Omental fat pad (tissue), 4 donors: ENCODE measurements around the gene SIK2. TPM values are rescaled to one million over a fixed set of nuclear protein-coding genes. Genes with fewer than 3 reads are reported as not detected.
A peak's percentile ranks its signal among the peaks of the same experiment; 100 is the strongest.

Source experiments
- ATAC-seq: fragments of 150-250 bp; one replicate; pipeline ENCODE4 v1.9.1; 2016; ENCODE audit warnings: mild to moderate bottlenecking, moderate library complexity; ENCODE audit not compliant: low FRiP score
- DNase-seq: peaks from one replicate; pipeline ENCODE4 v3.0.0-alpha.2; 2019; ENCODE audit warnings: low spot score
- total RNA-seq, 4 donors: library from RNA; depleted of rRNA; stranded (reverse); fragments of >200 nt; gene quantifications; one replicate each; pipeline ENCODE4 v1.1.0, GENCODE V29; 2016
- TF ChIP-seq, protein P1 (sequence below), 3 donors: fragments of 450-650 bp; IDR thresholded peaks; one replicate each; pipeline ENCODE4 v1.5.1; 2016 to 2017; ENCODE audit warnings: antibody characterized with exemption in 3 of 3, mild to moderate bottlenecking in 3 of 3, moderate library complexity in 2 of 3

SIK2 gene
- total RNA-seq, 4 donors from 2014 or later: 27.3 to 111 (median 73.6) TPM

DNA sequence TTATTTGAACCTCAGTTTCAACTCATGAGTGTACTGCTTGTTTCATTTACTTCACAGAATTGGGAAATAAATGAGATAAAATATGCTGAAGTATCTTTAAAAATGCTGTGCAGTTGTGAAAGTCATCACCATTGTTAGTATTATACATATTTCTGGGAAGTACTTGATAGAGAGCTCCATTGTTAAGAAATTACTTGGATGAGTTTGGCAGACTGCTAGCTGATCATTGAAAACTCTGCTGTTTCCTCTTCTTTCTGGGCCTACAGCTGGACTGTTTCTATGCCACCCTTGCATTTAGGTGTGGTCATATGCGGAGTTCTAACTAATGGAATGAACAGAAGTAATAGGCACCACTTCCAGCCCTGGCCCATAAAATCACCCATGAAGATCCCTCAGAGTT, 10.0 kb downstream of the SIK2 start:
- ATAC-seq (peak; percentile 70), DNase-seq (no peak)
- TF ChIP-seq, protein P1, sequence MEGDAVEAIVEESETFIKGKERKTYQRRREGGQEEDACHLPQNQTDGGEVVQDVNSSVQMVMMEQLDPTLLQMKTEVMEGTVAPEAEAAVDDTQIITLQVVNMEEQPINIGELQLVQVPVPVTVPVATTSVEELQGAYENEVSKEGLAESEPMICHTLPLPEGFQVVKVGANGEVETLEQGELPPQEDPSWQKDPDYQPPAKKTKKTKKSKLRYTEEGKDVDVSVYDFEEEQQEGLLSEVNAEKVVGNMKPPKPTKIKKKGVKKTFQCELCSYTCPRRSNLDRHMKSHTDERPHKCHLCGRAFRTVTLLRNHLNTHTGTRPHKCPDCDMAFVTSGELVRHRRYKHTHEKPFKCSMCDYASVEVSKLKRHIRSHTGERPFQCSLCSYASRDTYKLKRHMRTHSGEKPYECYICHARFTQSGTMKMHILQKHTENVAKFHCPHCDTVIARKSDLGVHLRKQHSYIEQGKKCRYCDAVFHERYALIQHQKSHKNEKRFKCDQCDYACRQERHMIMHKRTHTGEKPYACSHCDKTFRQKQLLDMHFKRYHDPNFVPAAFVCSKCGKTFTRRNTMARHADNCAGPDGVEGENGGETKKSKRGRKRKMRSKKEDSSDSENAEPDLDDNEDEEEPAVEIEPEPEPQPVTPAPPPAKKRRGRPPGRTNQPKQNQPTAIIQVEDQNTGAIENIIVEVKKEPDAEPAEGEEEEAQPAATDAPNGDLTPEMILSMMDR (IDR thresholded peaks at IDR 0.05): no peak

DNA sequence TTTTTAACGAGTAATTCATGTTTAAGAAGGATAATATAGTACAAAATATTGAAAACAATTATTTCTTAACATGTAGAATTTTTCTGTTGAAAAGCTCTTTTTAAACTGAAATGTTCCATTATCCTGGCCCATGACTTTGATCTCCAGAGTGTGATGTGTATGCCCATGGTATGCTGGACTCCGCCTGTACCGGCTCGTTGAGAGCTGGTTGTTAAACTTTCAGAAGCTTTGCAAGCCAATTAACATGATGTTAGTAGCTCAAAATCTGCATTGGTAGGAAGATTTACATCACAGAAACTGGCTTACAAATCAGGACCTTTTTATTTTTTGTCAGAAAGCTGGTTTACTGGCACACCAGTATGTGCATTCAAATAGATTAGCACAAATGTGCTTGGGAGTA, 15.0 kb downstream of the SIK2 start:
- TF ChIP-seq, protein P1 (IDR thresholded peaks at IDR 0.05): no peak
- DNase-seq: no peak
- ATAC-seq: no peak

DNA sequence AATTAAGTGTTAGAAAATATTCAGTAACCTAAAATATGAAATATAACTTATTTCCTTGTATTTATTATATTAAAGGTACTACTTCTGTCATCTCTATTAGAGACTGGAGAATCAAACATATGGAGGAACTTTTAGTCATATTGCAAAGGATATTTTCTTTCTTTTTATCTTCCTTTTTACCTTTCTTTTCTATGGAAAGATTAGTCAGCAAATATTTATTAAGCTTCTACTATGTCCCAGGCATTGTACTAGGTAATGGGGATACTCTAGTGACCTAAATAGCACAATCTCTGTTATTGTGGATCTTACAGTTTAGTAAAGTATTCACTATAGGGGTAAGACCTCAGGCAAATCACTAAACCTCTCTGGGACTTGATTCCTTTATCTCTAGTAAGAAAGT, 18.3 kb downstream of the SIK2 start:
- no peak for ATAC-seq
- no peak for DNase-seq
- TF ChIP-seq, protein P1 (IDR thresholded peaks at IDR 0.05): no peak

DNA sequence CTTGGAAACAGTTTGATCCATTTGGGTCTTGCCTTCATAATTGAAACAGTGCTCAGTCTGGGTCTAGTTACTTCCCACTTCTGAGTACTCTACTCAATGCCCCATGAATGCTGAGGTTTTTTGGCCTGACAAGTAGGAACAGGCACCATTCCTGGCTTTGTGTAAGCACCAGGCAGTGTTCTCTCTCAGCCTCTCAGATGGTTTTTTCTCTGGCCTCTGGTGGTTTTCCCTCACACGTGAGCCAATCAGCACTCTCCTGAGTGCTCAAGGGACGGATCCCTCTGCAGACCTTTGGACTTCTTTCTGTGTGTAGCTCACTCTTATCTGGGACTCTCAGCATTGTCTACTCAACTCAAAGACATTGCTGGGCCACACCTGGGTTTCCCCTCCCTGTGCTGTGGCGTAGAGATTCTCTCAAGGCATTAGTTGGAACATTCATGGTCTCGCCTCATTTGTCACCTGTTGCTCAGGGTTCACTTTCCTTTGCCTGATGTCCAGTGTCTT, 21.3 kb downstream of the SIK2 start:
- no peak for DNase-seq
- TF ChIP-seq, protein P1 (IDR thresholded peaks at IDR 0.05): no peak
- ATAC-seq: no peak

DNA sequence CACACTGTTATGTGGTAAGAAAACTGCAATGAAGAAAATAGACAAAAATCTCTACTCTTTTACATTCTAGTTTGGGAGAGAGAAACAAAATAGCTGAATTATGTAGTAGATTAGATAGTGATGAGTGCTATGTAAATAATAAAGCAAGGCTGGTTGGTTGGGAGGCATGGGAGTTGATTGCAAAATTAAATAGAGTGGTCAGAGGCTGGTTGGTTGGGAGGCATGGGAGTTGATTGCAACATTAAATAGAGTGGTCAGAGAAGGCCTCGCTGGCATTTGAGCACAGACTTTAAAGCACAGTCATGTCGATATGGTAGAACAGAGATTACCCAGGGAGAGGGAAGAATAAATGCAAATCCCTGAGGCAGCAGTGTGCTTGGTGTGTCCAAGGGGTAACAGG, 22.4 kb downstream of the SIK2 start:
- ATAC-seq (no peak), DNase-seq (no peak)
- TF ChIP-seq, protein P1 (IDR thresholded peaks at IDR 0.05): no peak

DNA sequence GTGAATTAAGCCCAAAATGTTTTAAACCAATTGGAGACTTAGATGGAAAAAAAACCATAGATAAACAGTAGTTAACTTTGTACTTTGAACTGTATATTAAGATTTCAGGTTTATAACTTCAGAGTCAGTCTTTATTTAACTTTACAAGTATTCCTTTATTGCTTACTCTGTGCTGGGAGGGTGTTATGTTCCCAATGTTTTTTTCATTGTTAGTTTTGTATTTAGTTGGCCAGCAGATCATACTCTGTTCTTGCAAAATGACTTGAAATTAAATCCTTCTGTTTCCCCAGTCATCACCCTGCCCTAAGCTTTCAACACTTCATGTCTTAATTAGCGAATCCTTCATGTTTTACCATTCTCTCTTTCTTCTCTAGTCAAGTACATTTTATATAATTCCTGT, 25.3 kb downstream of the SIK2 start:
- TF ChIP-seq, protein P1 (IDR thresholded peaks at IDR 0.05): no peak
- ATAC-seq: no peak
- no peak for DNase-seq

DNA sequence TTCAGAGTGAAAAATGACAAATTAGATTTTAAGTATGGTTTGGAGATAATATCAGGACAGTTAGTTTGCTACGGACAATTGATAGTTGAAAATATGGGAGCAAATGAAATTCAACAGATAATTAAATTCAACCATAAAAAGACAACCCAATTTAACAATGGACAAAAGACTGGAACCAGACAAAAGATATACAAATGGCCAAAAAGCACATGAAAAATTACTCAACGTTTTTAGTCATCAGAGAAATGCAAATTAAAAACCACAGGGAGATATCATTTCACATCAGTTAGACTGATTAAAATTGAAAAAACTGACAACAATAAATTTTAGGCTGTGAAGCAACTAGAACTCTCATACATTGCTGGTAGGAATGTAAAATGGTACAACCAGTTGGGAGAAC, 27.2 kb downstream of the SIK2 start:
- no peak for DNase-seq
- no peak for ATAC-seq
- TF ChIP-seq, protein P1 (IDR thresholded peaks at IDR 0.05): no peak
